Prostate gland (tissue), 2 donors: ENCODE measurements around the gene BCAS3.

Experiments
- CTCF ChIP-seq, 4 experiments: fragments of 200-600 bp in 2 of 4; fragments of 450-650 bp in 2 of 4; sonication (generic) in 2 of 4; IDR thresholded peaks; 1 replicate in 3 of 4; 2 replicates in 1 of 4; pipeline ENCODE4 v1.5.1; 2016 to 2019; ENCODE audit warnings: antibody characterized with exemption in 4 of 4, mild to moderate bottlenecking in 2 of 4, moderate library complexity in 2 of 4
- POLR2A ChIP-seq: fragments of 450-650 bp; IDR thresholded peaks from one replicate; pipeline ENCODE4 v1.6.1; 2016; ENCODE audit warnings: antibody characterized with exemption, mild to moderate bottlenecking
- POLR2AphosphoS5 ChIP-seq: sonication (generic); formaldehyde crosslinking; IDR thresholded peaks from one replicate; pipeline ENCODE4 v1.6.1; 2017; ENCODE audit warnings: antibody characterized with exemption

- TF ChIP-seq CTCF (IDR thresholded peaks at IDR 0.05) (no peak), POLR2A (no peak), POLR2AphosphoS5 (no peak)
These were observed 63.4 kb downstream of the BCAS3 start for GRCh38 chr17:60741031-60741430.
